AG04450 (cell line): ENCODE data around the gene OLFML2B. TPM values are rescaled to one million over a fixed set of nuclear protein-coding genes. Genes with fewer than 3 reads are reported as not detected.

Experiments
- CTCF ChIA-PET: fragments of 300-600, 350-600 bp; formaldehyde crosslinking; extraction: SDS; loops from one replicate; lab custom pipeline; 2022; ENCODE audit warnings: antibody characterized with exemption, inconsistent platforms; lab: Charles Lee
- POLR2A ChIA-PET: fragments of 350-600 bp; formaldehyde crosslinking; extraction: SDS; loops from one replicate; lab custom pipeline; 2021; ENCODE audit warnings: antibody characterized with exemption, inconsistent platforms; lab: Yijun Ruan, JAX
- DNase-seq: peaks from one replicate; pipeline ENCODE4 v3.0.0-alpha.2; 2011; ENCODE audit warnings: low read depth, low spot score
- H3K27ac ChIP-seq: one replicate; pipeline ENCODE4 v1.5.1; 2012; ENCODE audit warnings: low read depth, low read length, control low read depth
- H3K27me3 ChIP-seq: one replicate; pipeline ENCODE4 v1.6.0; 2012; ENCODE audit warnings: low read length; ENCODE audit not compliant: control insufficient read depth, insufficient read depth
- H3K4me3 ChIP-seq: 2 replicates; pipeline ENCODE4 v1.5.1; 2011; ENCODE audit warnings: mild to moderate bottlenecking, low read depth, low read length, control low read depth
- H3K9me3 ChIP-seq: 2 replicates; pipeline ENCODE4 v1.5.1; 2012; ENCODE audit warnings: low read length; ENCODE audit not compliant: control insufficient read depth, insufficient read depth
- CTCF ChIP-seq: IDR thresholded peaks from 2 replicates; pipeline ENCODE4 v1.5.1; 2011; ENCODE audit warnings: low read depth, low read length, control low read depth, inconsistent platforms
- polyA plus RNA-seq: library from polyadenylated mRNA; depleted of rRNA; stranded (reverse); fragments of >200 nt; gene quantifications from 2 replicates; pipeline ENCODE4 v1.2.3, GENCODE V29; 2011

OLFML2B gene
- polyA plus RNA-seq, 1 experiment = 0.68 TPM

- no peak for DNase-seq
- no peak for TF ChIP-seq CTCF
- no peaks in the 10 kb centered on the region for H3K27me3 ChIP-seq
- H3K9me3 ChIP-seq = no peaks in the 10 kb centered on the region
- no peak overlapping the region for H3K4me3 ChIP-seq
- ChIA-PET CTCF (no interaction called here), POLR2A (no interaction called here)
- H3K27ac ChIP-seq = no peak overlapping the region
Measured at GRCh38 chr1:161955606-161956005, 68.1 kb downstream of the OLFML2B start.

GRCh38 chr1:161954466-161954865, 69.2 kb downstream of the OLFML2B start:
- Histone ChIP-seq H3K27me3 (no peaks in the 10 kb centered on the region), H3K9me3 (no peaks in the 10 kb centered on the region), H3K4me3 (no peak overlapping the region), H3K27ac (no peak overlapping the region)
- no peak for DNase-seq
- ChIA-PET CTCF (no interaction called here), POLR2A (no interaction called here)
- TF ChIP-seq CTCF = no peak

- no peak for DNase-seq
- ChIA-PET CTCF (no interaction called here), POLR2A (no interaction called here)
- Histone ChIP-seq H3K9me3 (no peaks in the 10 kb centered on the region), H3K27me3 (no peaks in the 10 kb centered on the region), H3K4me3 (no peak overlapping the region), H3K27ac (no peak overlapping the region)
- TF ChIP-seq CTCF = no peak
Measured at GRCh38 chr1:161954050-161954449, 69.6 kb downstream of the OLFML2B start.

GRCh38 chr1:161953256-161953920, 70.3 kb downstream of the OLFML2B start:
- CTCF ChIA-PET = interaction anchor here (0.6 to 1.8 kb wide), 3 partner anchors 75 to 160 kb away, joined by 3 to 12 read pairs (median 3); no protein-coding TSS in a partner anchor
- POLR2A ChIA-PET = no interaction called here
- no peak overlapping the region for H3K27ac ChIP-seq
- DNase-seq = no peak
- H3K4me3 ChIP-seq = no peak overlapping the region
- H3K27me3 ChIP-seq = no peaks in the 10 kb centered on the region
- no peak for TF ChIP-seq CTCF
- no peaks in the 10 kb centered on the region for H3K9me3 ChIP-seq

- POLR2A ChIA-PET = no interaction called here
- CTCF ChIA-PET = interaction anchor here (0.6 to 1.8 kb wide), 3 partner anchors 76 to 160 kb away, joined by 3 to 12 read pairs (median 3); no protein-coding TSS in a partner anchor
- H3K27ac ChIP-seq = no peak overlapping the region
- H3K9me3 ChIP-seq = no peaks in the 10 kb centered on the region
- H3K4me3 ChIP-seq = no peak overlapping the region
- no peak for DNase-seq
- H3K27me3 ChIP-seq = no peaks in the 10 kb centered on the region
- TF ChIP-seq CTCF = no peak
Measured at GRCh38 chr1:161952607-161953172, 71.0 kb downstream of the OLFML2B start.
